Activated CD8-positive, alpha-beta memory T cell treated with anti-CD3 and anti-CD28 coated beads, Interleukin-2, amount 50 U/mL, for 4 hours (primary cell): ENCODE results near the gene ZMYND8.
A peak's percentile ranks its signal among the peaks of the same experiment; 100 is the strongest.
"Not testable (repeated sequence)": the region's sequence is repeated elsewhere in the genome, so short reads cannot be mapped to it uniquely, and the experiment has no call there.

Experiments used
- DNase-seq: peaks from one replicate; pipeline ENCODE4 v3.0.0-alpha.2; 2020

The ZMYND8 gene

GRCh38 chr20:47201074-47201730 is 155.3 kb downstream of the ZMYND8 start:
- no peak for DNase-seq

GRCh38 chr20:47198996-47199552 is 157.4 kb downstream of the ZMYND8 start:
- no peak for DNase-seq

DNA sequence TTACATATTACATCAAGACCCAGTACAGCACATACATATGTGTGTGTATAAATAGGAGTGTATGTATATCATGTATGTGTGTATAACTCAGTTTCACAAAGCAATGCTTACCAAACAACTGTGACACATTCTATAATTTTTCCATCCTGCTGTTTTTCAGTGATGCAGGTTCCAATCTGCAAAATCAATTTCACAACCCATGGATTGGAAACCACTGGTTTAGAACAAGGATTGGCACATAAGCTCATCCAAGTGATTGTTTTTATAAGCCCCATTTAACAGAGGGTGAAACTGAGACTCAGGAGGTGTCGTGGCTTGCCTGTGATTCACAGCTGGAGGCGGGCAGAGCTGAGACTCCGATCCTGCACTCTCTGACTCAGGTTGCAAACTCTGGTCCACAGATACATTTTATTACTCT is 158.2 kb downstream of the ZMYND8 start:
- DNase-seq = no peak

DNA sequence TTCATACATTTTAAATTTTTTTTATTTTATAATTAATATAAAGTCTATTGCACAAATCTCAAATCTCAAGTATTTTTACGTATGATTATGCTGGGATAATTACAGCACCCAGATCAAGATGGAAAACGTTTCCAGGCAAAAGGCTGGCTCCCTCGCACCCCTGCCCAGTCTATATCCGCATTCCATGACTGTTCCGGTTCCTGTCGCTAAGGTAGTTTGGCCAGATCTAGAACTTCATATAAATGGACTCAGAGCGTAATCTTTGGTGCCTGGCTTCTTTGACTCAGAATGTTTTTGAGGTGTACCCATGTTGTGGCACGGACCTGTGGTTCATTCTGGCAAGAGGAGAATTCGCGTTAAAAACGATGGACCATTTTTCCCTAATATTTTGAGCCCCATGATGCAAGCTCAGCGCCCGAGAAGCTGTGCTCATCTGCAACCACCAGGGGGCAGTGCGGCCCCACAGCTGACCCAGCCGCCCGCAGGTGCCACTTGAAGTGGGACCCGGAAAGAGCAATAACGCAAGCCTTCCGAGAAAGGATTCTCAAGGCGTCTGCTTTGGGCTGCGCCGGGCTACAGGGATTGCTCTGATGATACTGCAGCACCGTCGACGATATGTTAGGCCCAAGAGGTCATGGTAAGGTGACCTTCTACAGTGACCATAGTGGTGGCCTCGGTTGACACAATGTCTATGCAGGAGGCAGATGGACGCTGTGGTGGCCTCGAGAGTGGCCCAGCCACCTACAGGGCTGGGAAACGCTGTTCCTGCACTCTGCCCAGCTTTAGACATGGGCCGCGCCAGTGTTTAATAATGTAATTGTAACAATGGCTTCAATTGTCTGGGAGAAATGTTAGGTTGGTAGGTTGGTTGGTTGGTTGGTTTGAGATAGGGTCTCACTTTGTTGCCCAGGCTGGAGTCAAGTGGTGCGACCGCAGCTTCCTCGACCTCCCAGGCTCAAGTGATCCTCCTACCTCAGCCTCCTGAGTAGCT is 160.1 kb downstream of the ZMYND8 start:
- peak; percentile 60 for DNase-seq

DNA sequence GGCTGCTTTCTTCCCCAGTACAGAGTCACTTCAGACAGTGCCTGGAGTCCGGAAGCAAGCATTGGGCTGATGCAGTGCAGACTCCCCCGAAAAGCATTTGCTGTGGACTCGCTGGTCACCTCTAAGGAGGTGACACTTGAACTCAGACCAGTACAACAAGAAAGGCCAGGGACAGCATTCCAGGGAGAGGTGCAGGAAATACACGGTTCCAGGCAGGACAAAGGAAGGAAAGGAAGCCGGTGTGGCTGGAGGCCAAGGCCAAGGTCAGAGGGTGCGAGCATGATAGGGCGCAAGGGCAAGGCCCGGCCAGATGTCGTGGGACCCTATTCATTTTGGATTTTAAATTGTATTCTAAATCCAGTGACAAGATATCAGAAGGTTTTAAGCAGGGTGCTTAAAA is 160.9 kb downstream of the ZMYND8 start:
- no peak for DNase-seq

GRCh38 chr20:47191956-47192355 is 164.5 kb downstream of the ZMYND8 start:
- no peak for DNase-seq

- no peak for DNase-seq
Measured at GRCh38 chr20:47191074-47191673, 165.3 kb downstream of the ZMYND8 start.

GRCh38 chr20:47189060-47189459 is 167.4 kb downstream of the ZMYND8 start:
- DNase-seq = no peak

DNA sequence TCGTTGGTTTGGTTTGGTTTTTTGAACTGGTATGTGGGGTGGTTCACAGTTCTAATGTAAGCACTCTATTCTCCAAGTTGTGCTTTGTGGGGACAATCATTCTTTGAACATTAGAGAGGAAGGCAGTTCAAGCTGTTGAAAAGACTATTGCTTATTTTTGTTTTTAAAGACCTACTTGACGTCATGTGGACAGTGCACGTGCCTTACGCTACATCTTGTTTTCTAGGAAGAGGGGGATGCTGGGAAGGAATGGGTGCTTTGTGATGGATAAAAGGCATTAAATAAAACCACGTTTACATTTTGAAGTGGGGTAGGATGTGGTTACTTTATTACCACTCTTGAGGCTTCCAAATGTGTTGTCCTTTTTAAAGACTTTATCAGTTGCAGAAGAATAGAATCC is 168.0 kb downstream of the ZMYND8 start:
- DNase-seq = no peak

DNA sequence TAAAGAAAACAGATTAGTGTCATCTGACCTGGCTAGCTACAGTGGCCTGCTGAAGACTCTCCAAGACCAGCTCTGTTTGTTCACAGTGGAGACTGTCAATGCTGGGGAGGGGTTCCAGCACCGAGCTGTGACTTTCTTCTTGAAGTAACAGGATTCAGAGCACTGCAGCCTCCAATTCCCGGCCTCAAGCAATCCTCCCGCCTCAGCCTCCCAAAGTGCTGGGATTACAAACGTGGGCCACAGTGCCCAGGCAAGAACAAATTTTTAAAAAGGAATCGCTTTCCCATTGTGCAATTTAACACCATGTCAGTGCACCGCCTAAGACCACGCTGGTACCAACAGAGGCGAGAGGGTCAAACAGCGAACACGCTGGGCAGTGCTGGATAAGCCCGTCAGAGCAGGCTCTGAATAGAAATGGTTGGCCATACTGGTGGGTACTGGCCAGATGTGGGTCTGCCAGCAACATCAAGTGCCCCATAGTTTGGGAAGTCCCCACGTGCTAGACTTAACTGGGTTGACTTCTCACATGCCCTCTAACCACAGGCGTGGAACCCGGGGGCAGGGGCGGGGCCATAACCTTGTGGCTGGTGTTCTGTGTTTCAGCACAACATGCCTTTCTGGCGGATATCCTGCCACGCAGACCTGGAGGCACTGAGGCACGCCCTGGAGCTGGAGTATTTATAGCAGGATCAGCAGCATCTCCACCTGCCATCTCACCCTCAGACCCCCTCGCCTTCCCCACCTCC is 168.9 kb downstream of the ZMYND8 start:
- DNase-seq = no peak

DNA sequence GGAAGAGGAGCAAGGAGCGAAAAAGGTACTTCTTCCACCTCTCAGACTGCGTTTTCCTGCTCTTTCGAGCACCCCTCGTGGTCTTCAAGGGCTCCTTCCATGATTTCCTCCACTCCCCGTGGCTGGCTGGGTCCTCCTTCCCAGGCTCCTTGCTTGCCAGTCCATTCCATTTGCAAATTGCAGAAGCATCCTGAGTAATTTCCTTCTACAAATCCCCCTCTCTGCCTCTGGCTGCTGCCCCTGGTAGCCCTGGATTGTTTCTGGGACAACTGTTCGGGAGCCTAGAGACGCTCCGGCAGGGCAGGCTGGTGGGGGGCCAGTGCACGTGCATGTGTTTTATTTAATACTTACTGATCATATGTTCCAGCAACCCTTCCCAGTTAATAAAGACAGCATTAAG is 173.1 kb downstream of the ZMYND8 start:
- DNase-seq = no peak

DNA sequence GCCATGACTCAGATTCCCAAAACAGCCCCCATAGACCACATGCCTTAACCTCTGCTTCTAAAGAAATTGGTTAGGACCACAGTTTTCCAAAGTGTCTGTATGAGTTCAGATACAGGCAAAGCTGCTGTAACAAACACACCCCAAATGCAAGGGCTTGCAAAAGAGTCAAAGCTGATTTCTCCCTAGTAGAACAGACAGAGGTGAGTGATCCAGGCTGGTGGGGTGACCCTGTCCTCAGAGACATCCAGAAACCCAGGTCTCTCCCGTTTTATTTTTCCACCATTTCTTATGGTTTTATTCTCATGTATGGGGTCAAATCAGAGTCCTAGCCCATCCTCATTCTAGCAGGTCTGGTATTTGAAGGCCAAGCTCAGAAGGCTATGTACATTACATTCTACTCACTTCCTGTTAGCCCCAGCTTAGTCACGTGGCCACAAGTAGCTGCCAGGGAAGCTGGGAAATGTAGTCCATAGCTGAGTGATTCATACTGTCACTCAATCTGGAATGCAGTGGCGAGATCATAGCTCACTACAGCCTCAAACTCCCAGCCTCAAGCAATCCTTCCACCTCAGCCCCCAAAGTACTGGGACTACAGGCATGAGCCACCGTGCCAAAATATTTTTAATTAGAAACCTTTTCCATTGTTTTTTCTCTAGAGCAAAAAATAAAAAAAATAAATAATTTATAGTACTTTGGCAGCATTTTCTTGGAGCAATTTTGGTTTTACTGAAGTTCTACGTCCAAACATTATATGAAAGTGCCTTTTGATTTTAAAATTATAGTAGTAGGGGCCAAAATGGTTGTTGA is 175.2 kb downstream of the ZMYND8 start:
- no peak for DNase-seq

DNA sequence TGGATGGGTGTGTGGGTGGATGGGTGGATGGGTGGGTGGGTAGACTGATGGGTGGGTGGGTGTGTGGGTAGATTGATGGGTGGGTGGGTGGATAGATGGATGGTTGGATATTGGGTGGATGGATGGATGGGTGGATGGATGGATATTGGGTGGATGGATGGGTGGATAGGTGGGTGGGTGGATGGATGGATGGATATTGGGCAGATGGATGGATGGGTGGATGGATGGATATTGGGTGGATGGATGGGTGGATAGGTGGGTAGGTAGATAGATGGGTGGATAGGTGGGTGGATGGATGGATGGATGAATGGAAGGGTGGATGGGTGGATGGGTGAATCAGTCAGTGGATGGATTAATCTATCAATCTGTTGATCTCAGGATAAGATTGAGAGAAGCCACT is 177.2 kb downstream of the ZMYND8 start:
- no peak for DNase-seq

DNA sequence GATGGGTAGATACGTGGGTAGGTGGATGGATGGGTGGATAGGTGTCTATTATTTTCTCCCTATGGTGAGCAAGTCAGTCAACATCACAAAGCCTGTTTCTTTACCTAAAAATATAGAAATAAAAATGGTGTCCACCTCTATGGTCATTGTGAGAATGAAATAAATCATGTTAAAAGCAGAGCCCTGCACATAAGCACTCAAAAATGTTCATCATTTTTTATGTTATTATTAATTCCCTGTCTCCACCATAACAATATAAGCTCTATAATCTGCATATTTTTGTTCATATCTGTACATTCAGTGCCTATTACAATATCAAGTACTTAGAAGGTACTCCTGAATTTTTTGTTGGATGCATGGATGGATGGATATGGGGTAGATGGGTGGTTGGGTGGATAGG is 177.6 kb downstream of the ZMYND8 start:
- no peak for DNase-seq

DNA sequence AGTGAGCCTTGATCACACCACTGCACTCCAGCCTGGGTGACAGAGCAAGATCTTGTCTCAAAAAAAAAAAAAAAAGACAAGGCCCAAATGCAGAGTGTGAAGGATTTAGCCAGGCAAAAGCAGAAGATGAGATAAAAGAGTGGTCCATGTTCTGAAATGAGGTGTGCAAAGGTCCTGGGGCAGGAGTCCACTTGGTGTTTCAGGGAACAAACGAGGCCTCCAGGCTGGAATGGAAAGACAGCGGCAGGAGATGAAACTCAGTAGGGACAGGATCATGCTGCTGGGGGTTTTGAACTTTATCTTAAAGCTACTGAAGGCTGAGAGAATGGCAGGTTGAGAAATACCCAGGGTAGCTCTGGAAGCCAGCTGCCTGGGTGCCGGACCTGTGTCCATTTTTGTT is 178.2 kb downstream of the ZMYND8 start:
- no peak for DNase-seq

GRCh38 chr20:47176217-47176616 is 180.3 kb downstream of the ZMYND8 start:
- DNase-seq = not testable (repeated sequence)

- no peak for DNase-seq
Measured at GRCh38 chr20:47175493-47175892, 181.0 kb downstream of the ZMYND8 start.

- DNase-seq = no peak
Measured at GRCh38 chr20:47174456-47175243, 181.8 kb downstream of the ZMYND8 start.

DNA sequence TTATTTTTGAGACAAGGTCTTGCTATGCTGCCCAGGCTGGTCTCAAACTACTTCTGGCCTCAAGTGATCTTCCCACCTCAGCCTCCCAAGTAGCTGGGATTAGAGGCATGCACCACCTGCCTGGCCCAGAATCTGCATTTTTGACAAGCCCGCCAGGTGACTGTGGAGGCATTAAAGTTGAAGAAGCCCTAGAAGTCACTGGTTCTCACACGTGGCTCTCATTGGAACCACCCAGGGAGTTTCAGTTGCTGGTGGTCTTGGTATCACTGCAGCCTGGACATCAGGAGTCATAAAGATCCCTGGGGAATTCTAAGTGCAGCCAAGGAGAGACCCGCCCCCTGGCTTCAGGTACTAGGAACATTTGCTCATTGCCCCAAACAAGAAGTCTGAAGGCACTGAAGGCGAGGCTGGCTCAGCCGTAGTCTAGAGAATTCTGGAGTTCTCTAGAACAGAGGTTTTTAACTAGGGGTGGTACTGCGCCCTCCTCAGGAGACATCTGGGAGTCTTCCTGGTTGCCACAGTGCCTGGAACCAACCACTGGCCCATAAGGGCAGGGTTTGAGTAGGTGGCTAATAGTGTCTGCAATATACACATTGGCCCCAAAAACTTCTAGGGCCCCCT is 182.8 kb downstream of the ZMYND8 start:
- no peak for DNase-seq

DNA sequence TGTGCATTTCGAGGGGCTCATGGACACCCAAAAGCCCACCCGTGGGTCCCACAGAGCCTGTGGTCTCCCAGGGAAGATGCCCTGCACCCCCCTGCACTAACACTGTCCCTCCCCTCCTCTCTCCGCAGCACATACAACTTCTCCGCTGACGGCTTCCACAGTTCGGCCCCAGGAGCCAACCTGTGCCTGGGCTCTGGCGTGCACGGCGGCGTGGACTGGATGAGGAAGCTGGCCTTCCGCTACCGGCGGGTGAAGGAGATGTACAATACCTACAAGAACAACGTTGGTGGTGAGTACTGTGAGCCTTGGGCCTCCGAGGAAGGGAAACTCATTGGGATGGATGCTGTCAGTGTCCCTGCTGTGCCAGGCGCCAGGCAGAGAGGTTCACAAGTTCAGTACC is 183.9 kb downstream of the ZMYND8 start:
- no peak for DNase-seq
